GM12878 (cell line): ENCODE results near the gene PRKCZ. TPM values are rescaled to one million over a fixed set of nuclear protein-coding genes. Genes with fewer than 3 reads are reported as not detected.

Experiments
- ATAC-seq: fragments of 200-7000 bp; cut with Tn5 transposase; 3 replicates; pipeline ENCODE4 v1.9.1; 2020; ENCODE audit warnings: mild to moderate bottlenecking, moderate library complexity
- BruUV-seq: library from RNA; stranded (reverse); fragments of 400-500 nt; replicated peaks from 2 replicates; lab custom pipeline; 2021; lab: Mats Ljungman, UMichigan
- CTCF ChIA-PET: fragments of 300-600 bp; sonication (Branson Sonifier 250); formaldehyde crosslinking; extraction: SDS; loops from one replicate; lab custom pipeline; 2021; ENCODE audit warnings: inconsistent platforms; lab: Yijun Ruan, JAX
- POLR2A ChIA-PET: fragments of 350-600 bp; formaldehyde crosslinking; extraction: SDS; loops from one replicate; lab custom pipeline; 2021; ENCODE audit warnings: inconsistent platforms; lab: Charles Lee
- RAD21 ChIA-PET: fragments of 300-600 bp; sonication (Branson Sonifier 250); formaldehyde crosslinking; loops from one replicate; lab custom pipeline; 2023; ENCODE audit warnings: antibody characterized with exemption; ENCODE audit not compliant: unreplicated experiment; lab: Charles Lee
- SMC1A ChIA-PET: fragments of 300-600 bp; sonication (Branson Sonifier 250); formaldehyde crosslinking; loops from one replicate; lab custom pipeline; 2023; ENCODE audit not compliant: unreplicated experiment, uncharacterized antibody; lab: Charles Lee
- DNase-seq: peaks from one replicate; pipeline ENCODE4 v3.0.0-alpha.2; 2011; ENCODE audit warnings: low read depth, low spot score
- FAIRE-seq: peaks from 3 replicates; lab custom pipeline; 2011; peaks lifted over from hg19 to GRCh38; lab: Jason Lieb, UNC
- H2AFZ ChIP-seq: 2 replicates; pipeline ENCODE4 v1.6.0; 2011; ENCODE audit warnings: low read depth, low read length, control low read depth; ENCODE audit not compliant: control insufficient read depth
- H3K27ac ChIP-seq: 2 replicates; pipeline ENCODE4 v1.5.1; 2011; ENCODE audit warnings: control low read depth; ENCODE audit not compliant: control insufficient read depth, insufficient read depth
- H3K27me3 ChIP-seq, 2 experiments: replicated peaks in 1 of 2; 2 replicates each; pipeline versions ENCODE4 v1.6.0 to v1.6.1; 2011; ENCODE audit warnings: low read length in 1 of 2; ENCODE audit not compliant: control insufficient read depth in 2 of 2, insufficient read depth in 2 of 2
- H3K36me3 ChIP-seq, 2 experiments: 2 replicates each; pipeline ENCODE4 v1.5.1; 2011; ENCODE audit warnings: low read length in 1 of 2; ENCODE audit not compliant: control insufficient read depth in 2 of 2, insufficient read depth in 2 of 2
- H3K4me1 ChIP-seq: 2 replicates; pipeline ENCODE4 v1.6.1; 2011; ENCODE audit warnings: mild to moderate bottlenecking, low read length, moderate library complexity, mixed read lengths; ENCODE audit not compliant: control insufficient read depth, insufficient read depth
- H3K4me2 ChIP-seq: 2 replicates; pipeline ENCODE4 v1.6.0; 2011; ENCODE audit warnings: control low read depth; ENCODE audit not compliant: control insufficient read depth, insufficient read depth
- H3K4me3 ChIP-seq: fragments of 200-600 bp; sonication (generic); 2 replicates; pipeline ENCODE4 v1.5.1; 2016
- H3K79me2 ChIP-seq: 2 replicates; pipeline ENCODE4 v1.6.0; 2011; ENCODE audit warnings: low read length; ENCODE audit not compliant: control insufficient read depth, insufficient read depth
- H3K9ac ChIP-seq: 2 replicates; pipeline ENCODE4 v1.8.0; 2011; ENCODE audit warnings: low read length, control low read depth, mixed read lengths; ENCODE audit not compliant: control insufficient read depth, insufficient read depth
- H3K9me3 ChIP-seq: replicated peaks from 3 replicates; pipeline ENCODE4 v1.5.1; 2011; ENCODE audit warnings: mild to moderate bottlenecking, low read length; ENCODE audit not compliant: control insufficient read depth, insufficient read depth
- H4K20me1 ChIP-seq: 2 replicates; pipeline ENCODE4 v1.6.0; 2011; ENCODE audit not compliant: control insufficient read depth, insufficient read depth
- BCL11A ChIP-seq: IDR thresholded peaks from 2 replicates; pipeline ENCODE4 v1.6.1; 2011; ENCODE audit warnings: low read depth, low read length
- EED ChIP-seq: sonication (generic); IDR thresholded peaks from 2 replicates; pipeline ENCODE4 v1.6.1; 2016; ENCODE audit warnings: antibody characterized with exemption, low read depth
- FOS ChIP-seq: IDR thresholded peaks from 3 replicates; pipeline ENCODE4 v1.6.1; 2011; ENCODE audit warnings: borderline replicate concordance; ENCODE audit not compliant: insufficient read length; ENCODE audit errors: extremely low read depth
- MTA3 ChIP-seq: IDR thresholded peaks from 2 replicates; pipeline ENCODE4 v1.6.1; 2012; ENCODE audit warnings: low read length, inconsistent platforms, borderline replicate concordance
- NFYB ChIP-seq: IDR thresholded peaks from 2 replicates; pipeline ENCODE4 v1.6.1; 2011; ENCODE audit warnings: low read depth, mild to moderate bottlenecking, low read length, improper control_type of control experiment, moderate library complexity; ENCODE audit not compliant: insufficient read depth
- NRF1 ChIP-seq: conservative IDR thresholded peaks from 2 replicates; pipeline ENCODE4 v1.6.1; 2011; ENCODE audit warnings: mild to moderate bottlenecking, low read depth, low read length, improper control_type of control experiment
- PAX5 ChIP-seq: IDR thresholded peaks from 2 replicates; pipeline ENCODE4 v1.6.1; 2011; ENCODE audit warnings: low read depth, low read length, borderline replicate concordance
- STAT1 ChIP-seq: fragments of 450-650 bp; conservative IDR thresholded peaks from 2 replicates; pipeline ENCODE4 v1.6.1; 2014; ENCODE audit warnings: antibody characterized with exemption, mild to moderate bottlenecking
- TCF12 ChIP-seq: IDR thresholded peaks from 2 replicates; pipeline ENCODE4 v1.6.1; 2011; ENCODE audit warnings: low read depth, mild to moderate bottlenecking, low read length
- WGBS: methylation state at CpG from one replicate; pipeline ENCODE4 v1.1.6; 2016; ENCODE audit warnings: low lambda C conversion rate; ENCODE audit not compliant: insufficient replicate concordance, insufficient coverage; ENCODE audit errors: missing lambda C conversion rate; 5-methylcytosine and 5-hydroxymethylcytosine counted together
- in situ Hi-C: fragments of 300-500 bp; cut with MboI; formaldehyde crosslinking; loops from 9 replicates; pipeline ENCODE4 v1.14.3; 2018; ENCODE audit warnings: mixed read lengths
- intact Hi-C: fragments of 100-400 bp; cut with micrococcal nuclease; formaldehyde crosslinking; loops from one replicate; pipeline ENCODE4 v1.14.2; 2022; ENCODE audit not compliant: unreplicated experiment
- polyA plus RNA-seq, 11 experiments: library from polyadenylated mRNA; depleted of rRNA in 4 of 11; unstranded in 6 of 11; stranded (reverse) in 5 of 11; fragments of >200 nt; fragmentation: Nextera tagmentation in 4 of 11; fragmentation: Illumina TruSeq in 1 of 11; extraction: Ambion mirVana in 4 of 11; extraction: Trizol in 1 of 11; gene quantifications; 1 replicate in 1 of 11; 2 replicates in 10 of 11; pipeline versions ENCODE4 v1.2.1 to v1.2.3, GENCODE V29; 2011 to 2016; ENCODE audit warnings: inconsistent platforms in 2 of 11, missing spikeins in 2 of 11, low read depth in 1 of 11
- total RNA-seq, 4 experiments: library from RNA; depleted of rRNA in 3 of 4; stranded (reverse); fragments of >200 nt in 3 of 4; fragmentation: Illumina TruSeq in 1 of 4; extraction: Trizol in 1 of 4; gene quantifications; 2 replicates each; pipeline versions ENCODE4 v1.2.1 to v1.2.3, GENCODE V29; 2013 to 2021
- TF ChIP-seq, protein P1 (sequence below): IDR thresholded peaks from 2 replicates; pipeline ENCODE4 v1.6.1; 2012; ENCODE audit warnings: low read length, inconsistent platforms
- TF ChIP-seq, protein P2 (sequence below): IDR thresholded peaks from 2 replicates; pipeline ENCODE4 v1.6.1; 2012; ENCODE audit warnings: low read depth, low read length, improper control_type of control experiment
- TF ChIP-seq, protein P3 (sequence below): fragments of 450-650 bp; IDR thresholded peaks from 2 replicates; pipeline ENCODE4 v1.6.1; 2017; ENCODE audit warnings: antibody characterized with exemption, mild to moderate bottlenecking, moderate library complexity

Gene PRKCZ
- total and polyA plus RNA-seq, 10 of the 15 experiments (the other 5 are each of a cell fraction or from before 2014, with no cell fraction given): 0.05 to 1.9 (median 0.64) TPM; not detected in 1

DNA sequence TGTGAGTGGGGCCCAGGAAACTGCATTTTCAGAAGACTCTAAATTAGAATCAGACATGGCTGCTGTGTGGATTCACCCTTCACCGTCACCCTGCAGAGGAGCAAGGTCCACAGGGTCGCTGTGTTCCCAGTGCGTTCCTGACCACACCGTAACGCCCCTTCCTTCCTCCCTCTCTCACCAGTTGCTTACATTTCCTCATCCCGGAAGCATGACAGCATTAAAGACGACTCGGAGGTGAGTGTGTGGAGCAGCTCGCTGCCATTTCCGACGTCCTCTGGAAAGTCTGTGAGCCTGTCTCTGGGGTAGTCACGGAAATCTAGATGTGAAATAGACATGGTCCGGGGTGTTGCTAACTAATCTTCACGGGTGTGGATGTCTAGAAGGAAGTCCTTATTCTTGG lies 98.5 kb downstream of the PRKCZ start:
- ChIA-PET POLR2A (no interaction called here), SMC1A (no interaction called here), RAD21 (no interaction called here), CTCF (no interaction called here)
- TF ChIP-seq, protein P1, sequence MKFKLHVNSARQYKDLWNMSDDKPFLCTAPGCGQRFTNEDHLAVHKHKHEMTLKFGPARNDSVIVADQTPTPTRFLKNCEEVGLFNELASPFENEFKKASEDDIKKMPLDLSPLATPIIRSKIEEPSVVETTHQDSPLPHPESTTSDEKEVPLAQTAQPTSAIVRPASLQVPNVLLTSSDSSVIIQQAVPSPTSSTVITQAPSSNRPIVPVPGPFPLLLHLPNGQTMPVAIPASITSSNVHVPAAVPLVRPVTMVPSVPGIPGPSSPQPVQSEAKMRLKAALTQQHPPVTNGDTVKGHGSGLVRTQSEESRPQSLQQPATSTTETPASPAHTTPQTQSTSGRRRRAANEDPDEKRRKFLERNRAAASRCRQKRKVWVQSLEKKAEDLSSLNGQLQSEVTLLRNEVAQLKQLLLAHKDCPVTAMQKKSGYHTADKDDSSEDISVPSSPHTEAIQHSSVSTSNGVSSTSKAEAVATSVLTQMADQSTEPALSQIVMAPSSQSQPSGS: no peak
- TF ChIP-seq EED: no peak
- no peak for TF ChIP-seq FOS
- no peak for TF ChIP-seq BCL11A
- TF ChIP-seq NFYB: no peak
- TF ChIP-seq PAX5: no peak
- no peak for TF ChIP-seq NRF1
- TF ChIP-seq, protein P2, sequence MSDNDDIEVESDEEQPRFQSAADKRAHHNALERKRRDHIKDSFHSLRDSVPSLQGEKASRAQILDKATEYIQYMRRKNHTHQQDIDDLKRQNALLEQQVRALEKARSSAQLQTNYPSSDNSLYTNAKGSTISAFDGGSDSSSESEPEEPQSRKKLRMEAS: no peak
- TF ChIP-seq MTA3: no peak
- TF ChIP-seq, protein P3, sequence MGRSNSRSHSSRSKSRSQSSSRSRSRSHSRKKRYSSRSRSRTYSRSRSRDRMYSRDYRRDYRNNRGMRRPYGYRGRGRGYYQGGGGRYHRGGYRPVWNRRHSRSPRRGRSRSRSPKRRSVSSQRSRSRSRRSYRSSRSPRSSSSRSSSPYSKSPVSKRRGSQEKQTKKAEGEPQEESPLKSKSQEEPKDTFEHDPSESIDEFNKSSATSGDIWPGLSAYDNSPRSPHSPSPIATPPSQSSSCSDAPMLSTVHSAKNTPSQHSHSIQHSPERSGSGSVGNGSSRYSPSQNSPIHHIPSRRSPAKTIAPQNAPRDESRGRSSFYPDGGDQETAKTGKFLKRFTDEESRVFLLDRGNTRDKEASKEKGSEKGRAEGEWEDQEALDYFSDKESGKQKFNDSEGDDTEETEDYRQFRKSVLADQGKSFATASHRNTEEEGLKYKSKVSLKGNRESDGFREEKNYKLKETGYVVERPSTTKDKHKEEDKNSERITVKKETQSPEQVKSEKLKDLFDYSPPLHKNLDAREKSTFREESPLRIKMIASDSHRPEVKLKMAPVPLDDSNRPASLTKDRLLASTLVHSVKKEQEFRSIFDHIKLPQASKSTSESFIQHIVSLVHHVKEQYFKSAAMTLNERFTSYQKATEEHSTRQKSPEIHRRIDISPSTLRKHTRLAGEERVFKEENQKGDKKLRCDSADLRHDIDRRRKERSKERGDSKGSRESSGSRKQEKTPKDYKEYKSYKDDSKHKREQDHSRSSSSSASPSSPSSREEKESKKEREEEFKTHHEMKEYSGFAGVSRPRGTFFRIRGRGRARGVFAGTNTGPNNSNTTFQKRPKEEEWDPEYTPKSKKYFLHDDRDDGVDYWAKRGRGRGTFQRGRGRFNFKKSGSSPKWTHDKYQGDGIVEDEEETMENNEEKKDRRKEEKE: no peak
- no peak for TF ChIP-seq TCF12
- no peak for TF ChIP-seq STAT1
- no peak overlapping the region for H3K9ac ChIP-seq
- 3% methylated on average over 14 of the region's 14 CpGs for WGBS
- no peaks in the 10 kb centered on the region for H4K20me1 ChIP-seq
- no peaks in the 10 kb centered on the region for H3K79me2 ChIP-seq
- intact Hi-C loops (no loop called here), in situ Hi-C loops (no loop called here)
- ATAC-seq (no peak), FAIRE-seq (no peak), DNase-seq (no peak)
- no peak overlapping the region for H3K4me3 ChIP-seq
- H3K27ac ChIP-seq: no peak overlapping the region
- BruUV-seq: no TSS peak
- no peaks in the 10 kb centered on the region for H3K4me1 ChIP-seq
- no peaks in the 10 kb centered on the region for H3K27me3 ChIP-seq
- H3K9me3 ChIP-seq: no peaks in the 10 kb centered on the region
- no peak overlapping the region for H3K4me2 ChIP-seq
- no peak overlapping the region for H2AFZ ChIP-seq
- no peaks in the 10 kb centered on the region for H3K36me3 ChIP-seq
